ENCODE data around the gene MAK.

- TF ChIP-seq CTCF (conservative IDR thresholded peaks at IDR 0.05 in 1 of 2, IDR thresholded peaks at IDR 0.05 in 1 of 2; ENCODE audit: extremely low read depth in 1 of 2, insufficient read depth in 1 of 2, low read depth in 1 of 2, low read length in 2 of 2) (no peak), EZH2 (IDR thresholded peaks at IDR 0.05; ENCODE audit: borderline replicate concordance, low read length) (no peak)
Observed at GRCh38 chr6:10837995-10838793, at the start of gene MAK.

All from mammary epithelial cell (primary cell).